ENCODE data around the gene KLHDC8A. TPM values are rescaled to one million over a fixed set of nuclear protein-coding genes. Genes with fewer than 3 reads are reported as not detected.

Gene KLHDC8A
- total RNA-seq, 2 donors from 2014 or later, result 0.24 TPM; not detected in 1

DNA sequence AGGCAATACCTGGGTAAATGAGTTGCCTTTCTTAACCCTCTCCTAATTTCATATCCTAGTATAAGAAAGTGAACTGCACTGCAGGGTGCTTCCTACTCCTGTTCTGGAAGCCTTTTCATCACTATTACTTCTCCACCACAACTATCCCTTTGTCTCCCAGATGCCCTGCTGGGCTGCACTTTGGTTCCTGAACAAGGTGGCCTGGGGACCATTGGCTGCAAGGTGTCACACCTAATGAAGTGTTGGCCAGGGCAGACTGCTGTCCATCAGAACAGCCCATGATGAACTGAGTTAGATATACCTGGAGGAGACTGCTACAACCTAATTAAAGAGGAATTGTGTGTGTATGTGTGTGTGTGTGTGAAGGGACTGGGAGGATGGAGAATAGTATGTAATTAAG is 1.9 kb upstream of the KLHDC8A start:
- no peak for DNase-seq (ENCODE audit: low spot score)
- Histone ChIP-seq H3K36me3 (no peaks in the 10 kb centered on the region), H3K27me3 (no peaks in the 10 kb centered on the region), H3K9me3 (no peaks in the 10 kb centered on the region), H3K4me3 (no peak overlapping the region), H3K4me1 (peaks cover 0 to 7% of the 10 kb centered on the region in 2 donors), H3K27ac (no peak overlapping the region)
- TF ChIP-seq, protein P1, sequence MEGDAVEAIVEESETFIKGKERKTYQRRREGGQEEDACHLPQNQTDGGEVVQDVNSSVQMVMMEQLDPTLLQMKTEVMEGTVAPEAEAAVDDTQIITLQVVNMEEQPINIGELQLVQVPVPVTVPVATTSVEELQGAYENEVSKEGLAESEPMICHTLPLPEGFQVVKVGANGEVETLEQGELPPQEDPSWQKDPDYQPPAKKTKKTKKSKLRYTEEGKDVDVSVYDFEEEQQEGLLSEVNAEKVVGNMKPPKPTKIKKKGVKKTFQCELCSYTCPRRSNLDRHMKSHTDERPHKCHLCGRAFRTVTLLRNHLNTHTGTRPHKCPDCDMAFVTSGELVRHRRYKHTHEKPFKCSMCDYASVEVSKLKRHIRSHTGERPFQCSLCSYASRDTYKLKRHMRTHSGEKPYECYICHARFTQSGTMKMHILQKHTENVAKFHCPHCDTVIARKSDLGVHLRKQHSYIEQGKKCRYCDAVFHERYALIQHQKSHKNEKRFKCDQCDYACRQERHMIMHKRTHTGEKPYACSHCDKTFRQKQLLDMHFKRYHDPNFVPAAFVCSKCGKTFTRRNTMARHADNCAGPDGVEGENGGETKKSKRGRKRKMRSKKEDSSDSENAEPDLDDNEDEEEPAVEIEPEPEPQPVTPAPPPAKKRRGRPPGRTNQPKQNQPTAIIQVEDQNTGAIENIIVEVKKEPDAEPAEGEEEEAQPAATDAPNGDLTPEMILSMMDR (IDR thresholded peaks at IDR 0.05), result no peak

DNA sequence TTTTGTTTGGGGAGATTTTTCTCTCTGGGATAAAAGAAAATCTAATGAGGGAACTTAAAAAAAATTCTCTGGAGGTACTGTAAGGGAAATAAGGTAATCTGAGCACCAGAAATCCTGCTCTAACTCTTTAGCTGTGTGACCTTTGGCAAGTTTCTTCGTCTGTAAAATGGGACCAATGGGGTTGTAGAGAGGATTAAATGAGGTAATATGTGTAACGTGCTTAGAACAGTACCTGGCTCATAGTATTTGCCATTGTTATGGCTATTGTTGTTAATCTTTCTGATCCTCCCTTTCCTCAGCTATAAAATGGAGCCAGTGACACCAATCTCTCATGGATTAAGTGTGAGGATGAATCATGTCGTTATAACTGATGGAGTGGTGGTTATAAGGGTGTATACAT is 845 bp upstream of the KLHDC8A start:
- Histone ChIP-seq H3K4me3 (no peak overlapping the region), H3K9me3 (no peaks in the 10 kb centered on the region), H3K27ac (no peak overlapping the region), H3K4me1 (peaks cover 0 to 7% of the 10 kb centered on the region in 2 donors), H3K27me3 (no peaks in the 10 kb centered on the region), H3K36me3 (no peaks in the 10 kb centered on the region)
- TF ChIP-seq, protein P1 (IDR thresholded peaks at IDR 0.05), result no peak
- no peak for DNase-seq (ENCODE audit: low spot score)

DNA sequence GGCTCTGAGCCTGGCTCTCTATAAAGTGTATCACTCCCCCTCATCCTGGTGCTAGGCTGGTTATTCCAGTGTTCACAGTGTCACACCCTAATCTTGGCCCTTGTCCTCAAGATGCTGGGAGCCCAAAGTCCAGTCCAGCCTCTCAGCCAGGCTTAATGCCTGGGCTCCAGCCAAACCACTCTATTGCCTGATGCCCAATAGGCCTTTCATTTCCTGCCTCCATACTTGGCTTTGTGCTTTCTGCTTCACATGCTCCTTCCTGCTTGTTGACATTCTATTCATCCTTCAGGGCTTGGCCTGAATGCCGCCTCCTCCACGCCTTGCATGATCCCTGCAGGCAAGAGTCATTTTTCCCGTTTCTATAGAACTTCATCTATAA is 1.7 kb downstream of the KLHDC8A start:
- no peak overlapping the region for H3K27ac ChIP-seq
- H3K4me1 ChIP-seq, result peaks cover 0 to 7% of the 10 kb centered on the region in 2 donors
- H3K9me3 ChIP-seq, result no peaks in the 10 kb centered on the region
- H3K4me3 ChIP-seq, result no peak overlapping the region
- TF ChIP-seq, protein P1 (IDR thresholded peaks at IDR 0.05), result no peak
- DNase-seq (ENCODE audit: low spot score), result no peak
- no peaks in the 10 kb centered on the region for H3K27me3 ChIP-seq
- H3K36me3 ChIP-seq, result no peaks in the 10 kb centered on the region

DNA sequence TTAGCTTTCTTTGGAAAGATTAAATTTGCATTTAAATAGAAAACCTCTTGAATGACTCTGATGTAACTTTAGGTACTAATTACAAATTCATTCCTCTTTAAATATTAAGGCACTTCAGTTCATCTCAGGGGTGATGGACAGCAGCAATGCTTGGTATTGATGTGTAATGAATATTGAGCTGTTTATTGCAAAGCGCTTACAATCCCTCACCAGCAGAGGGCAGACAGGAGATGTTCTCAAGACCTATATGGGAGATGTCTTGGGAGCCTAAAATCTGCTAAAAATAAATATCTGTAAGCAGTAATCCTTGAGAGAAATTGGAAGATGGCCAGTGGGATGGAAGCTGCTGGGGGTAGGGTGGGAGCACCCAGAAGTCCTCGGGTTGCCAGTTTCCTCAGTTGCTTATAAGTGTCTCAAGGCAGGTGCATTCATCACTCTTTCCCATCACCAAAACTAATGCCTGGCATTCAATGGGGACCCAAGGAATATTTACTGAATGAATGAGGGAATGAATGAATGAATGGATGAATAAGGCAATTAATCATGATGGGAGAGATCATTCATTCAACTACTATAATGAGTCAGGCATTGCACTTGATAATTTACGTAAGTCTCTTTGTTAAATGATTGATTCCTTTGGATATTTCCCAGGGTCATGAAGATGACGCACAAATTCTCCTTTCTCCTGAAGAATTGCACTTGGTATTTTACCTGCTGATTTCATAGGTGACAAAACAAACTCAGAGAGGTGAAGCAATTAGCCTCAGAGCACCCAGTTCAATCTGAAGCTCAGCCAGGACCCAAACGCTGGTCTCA is 2.3 kb downstream of the KLHDC8A start:
- H3K4me3 ChIP-seq, result no peak overlapping the region
- no peak overlapping the region for H3K27ac ChIP-seq
- no peaks in the 10 kb centered on the region for H3K27me3 ChIP-seq
- TF ChIP-seq, protein P1 (IDR thresholded peaks at IDR 0.05), result peak; percentile 70 to 83
- H3K9me3 ChIP-seq, result no peaks in the 10 kb centered on the region
- H3K4me1 ChIP-seq, result peaks cover 0 to 7% of the 10 kb centered on the region in 2 donors
- peak; percentile 65 for DNase-seq (ENCODE audit: low spot score)
- H3K36me3 ChIP-seq, result no peaks in the 10 kb centered on the region

DNA sequence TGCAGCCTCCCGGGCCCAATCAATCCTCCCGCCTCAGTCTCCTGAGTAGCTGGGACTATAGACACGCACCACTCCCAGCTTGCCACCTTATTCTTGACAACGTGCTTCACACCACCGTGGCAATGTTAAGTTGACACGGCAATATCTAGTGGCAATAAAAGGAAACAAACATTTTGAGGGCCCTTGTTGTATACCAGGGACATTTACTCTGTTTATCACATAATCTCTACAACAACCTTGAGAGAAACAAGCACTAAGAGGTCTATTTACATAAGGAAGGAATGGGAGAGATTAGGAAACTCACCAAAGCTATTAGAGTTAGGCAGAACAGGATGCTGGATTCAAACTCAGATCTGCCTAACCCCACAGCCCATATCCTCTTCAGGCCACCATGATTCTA is 3.1 kb downstream of the KLHDC8A start:
- Histone ChIP-seq H3K36me3 (no peaks in the 10 kb centered on the region), H3K27me3 (no peaks in the 10 kb centered on the region), H3K4me3 (no peak overlapping the region), H3K4me1 (peaks cover 0 to 7% of the 10 kb centered on the region in 2 donors), H3K9me3 (no peaks in the 10 kb centered on the region), H3K27ac (no peak overlapping the region)
- DNase-seq (ENCODE audit: low spot score), result no peak
- TF ChIP-seq, protein P1 (IDR thresholded peaks at IDR 0.05), result no peak

DNA sequence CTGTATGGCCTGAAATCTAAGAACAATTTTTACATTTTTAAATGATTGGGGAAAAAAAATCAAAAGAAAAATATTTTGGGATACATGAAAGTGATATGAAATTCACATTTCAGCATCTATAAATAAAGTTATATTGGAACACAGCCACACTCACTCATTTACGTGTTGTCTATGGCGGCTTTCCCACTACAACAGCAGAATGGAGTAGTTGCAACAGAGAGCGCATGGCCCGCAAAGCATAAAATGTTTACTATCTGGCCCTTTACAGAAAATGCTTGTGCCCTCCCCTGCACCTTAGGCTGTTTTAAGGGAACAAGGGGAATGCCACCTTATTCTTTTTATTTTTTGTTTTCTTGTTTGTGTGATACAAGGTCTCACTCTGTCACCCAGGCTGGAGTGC is 3.5 kb downstream of the KLHDC8A start:
- no peaks in the 10 kb centered on the region for H3K9me3 ChIP-seq
- H3K4me1 ChIP-seq, result peaks cover 0 to 7% of the 10 kb centered on the region in 2 donors
- no peaks in the 10 kb centered on the region for H3K27me3 ChIP-seq
- H3K36me3 ChIP-seq, result no peaks in the 10 kb centered on the region
- no peak for DNase-seq (ENCODE audit: low spot score)
- no peak overlapping the region for H3K4me3 ChIP-seq
- H3K27ac ChIP-seq, result no peak overlapping the region
- TF ChIP-seq, protein P1 (IDR thresholded peaks at IDR 0.05), result no peak

Measured in right atrium auricular region (tissue), 2 donors.